K562 (cell line): ENCODE results near the gene TTLL4. TPM values are rescaled to one million over a fixed set of nuclear protein-coding genes. Genes with fewer than 3 reads are reported as not detected.

Source experiments
- ATAC-seq: fragments of 200-7000 bp; cut with Tn5 transposase; 3 replicates; pipeline ENCODE4 v1.9.1; 2020; ENCODE audit warnings: moderate library complexity
- BruUV-seq: library from RNA; stranded (reverse); fragments of 400-500 nt; replicated peaks from 2 replicates; lab custom pipeline; 2021; lab: Mats Ljungman, UMichigan
- CTCF ChIA-PET: fragments of 300-600 bp; formaldehyde crosslinking; extraction: SDS; loops from one replicate; lab custom pipeline; 2021; ENCODE audit warnings: low intra/inter-chr PET ratio; lab: Yijun Ruan, JAX
- POLR2A ChIA-PET: fragments of 300-600, 350-650 bp; sonication (Branson Sonifier 250); formaldehyde crosslinking; extraction: SDS; loops from one replicate; lab custom pipeline; 2021; ENCODE audit warnings: antibody characterized with exemption, inconsistent platforms; lab: Yijun Ruan, JAX
- DNase-seq, 4 experiments: peaks; one replicate each; pipeline versions ENCODE4 v3.0.0 to v3.0.0-alpha.2; 2011 to 2018; ENCODE audit warnings: low spot score in 3 of 4, mixed read lengths in 3 of 4; ENCODE audit errors: extremely low read depth in 1 of 4
- FAIRE-seq: peaks from 2 replicates; lab custom pipeline; 2011; peaks lifted over from hg19 to GRCh38; lab: Jason Lieb, UNC
- H2AFZ ChIP-seq: 2 replicates; pipeline ENCODE4 v1.6.0; 2011; ENCODE audit warnings: low read depth, low read length, control low read depth, inconsistent platforms
- H3K27ac ChIP-seq: fragments of 200-600 bp; 3 replicates; pipeline ENCODE4 v1.8.0; 2011; ENCODE audit warnings: low read depth, mild to moderate bottlenecking, control low read depth, inconsistent platforms, low read length, moderate library complexity, mixed read lengths; ENCODE audit errors: extremely low read depth
- H3K27me3 ChIP-seq, 2 experiments: fragments of 300-600 bp in 1 of 2; 2 replicates in 1 of 2; 3 replicates in 1 of 2; pipeline versions ENCODE4 v1.6.0 to v1.8.0; 2011; ENCODE audit warnings: inconsistent platforms in 2 of 2, low read length in 2 of 2, mild to moderate bottlenecking in 1 of 2, mixed read lengths in 1 of 2, moderate library complexity in 1 of 2; ENCODE audit not compliant: control insufficient read depth in 2 of 2, insufficient read depth in 2 of 2
- H3K36me3 ChIP-seq: fragments of 300-600 bp; 3 replicates; pipeline ENCODE4 v1.8.0; 2011; ENCODE audit warnings: mild to moderate bottlenecking, low read length, inconsistent platforms; ENCODE audit not compliant: control insufficient read depth, insufficient read depth
- H3K4me1 ChIP-seq, 2 experiments: fragments of 200-600 bp in 1 of 2; replicated peaks in 1 of 2; 2 replicates in 1 of 2; 3 replicates in 1 of 2; pipeline versions ENCODE4 v1.5.1 to v1.8.0; 2011; ENCODE audit warnings: inconsistent platforms in 2 of 2, low read length in 2 of 2, mild to moderate bottlenecking in 1 of 2, mixed read lengths in 1 of 2, moderate library complexity in 1 of 2; ENCODE audit not compliant: control insufficient read depth in 2 of 2, insufficient read depth in 2 of 2
- H3K4me2 ChIP-seq: 2 replicates; pipeline ENCODE4 v1.6.1; 2011; ENCODE audit warnings: low read length, control low read depth, inconsistent platforms, mixed read lengths; ENCODE audit not compliant: insufficient read depth
- H3K4me3 ChIP-seq: fragments of 200-600 bp; sonication (generic), shearing (Covaris generic); 2 replicates; pipeline ENCODE4 v1.5.1; 2016; ENCODE audit warnings: control low read depth, inconsistent platforms
- H3K79me2 ChIP-seq: fragments of 200-600 bp; 3 replicates; pipeline ENCODE4 v1.8.0; 2011; ENCODE audit warnings: low read length, inconsistent platforms; ENCODE audit not compliant: control insufficient read depth, insufficient read depth
- H3K9ac ChIP-seq, 2 experiments: 2 replicates each; pipeline versions ENCODE4 v1.6.0 to v1.6.1; 2011; ENCODE audit warnings: low read depth in 2 of 2, low read length in 2 of 2, control low read depth in 1 of 2, inconsistent platforms in 1 of 2, mild to moderate bottlenecking in 1 of 2, mixed read lengths in 1 of 2; ENCODE audit not compliant: insufficient read depth in 1 of 2
- H3K9me1 ChIP-seq: one replicate; pipeline ENCODE4 v1.6.0; 2011; ENCODE audit warnings: inconsistent platforms, mild to moderate bottlenecking, low read length, moderate library complexity; ENCODE audit not compliant: control insufficient read depth, insufficient read depth
- H3K9me3 ChIP-seq: replicated peaks from 2 replicates; pipeline ENCODE4 v1.5.1; 2011; ENCODE audit warnings: low read depth, low read length, inconsistent platforms; ENCODE audit not compliant: control insufficient read depth, insufficient read depth
- H4K20me1 ChIP-seq: replicated peaks from 2 replicates; pipeline ENCODE4 v1.6.1; 2011; ENCODE audit warnings: low read length, inconsistent platforms, mixed read lengths; ENCODE audit not compliant: control insufficient read depth, insufficient read depth
- CHD7 ChIP-seq: fragments of 200-600 bp; sonication (generic); IDR thresholded peaks from one replicate; pipeline ENCODE4 v1.6.1; 2012; ENCODE audit warnings: mild to moderate bottlenecking, low read depth, low read length, inconsistent platforms
- CTCFL ChIP-seq: IDR thresholded peaks from 2 replicates; pipeline ENCODE4 v1.6.1; 2011; ENCODE audit warnings: borderline replicate concordance, low read depth, mild to moderate bottlenecking, moderate library complexity, low read length; ENCODE audit not compliant: insufficient read depth, poor library complexity, severe bottlenecking
- MYC ChIP-seq, 2 experiments: fragments of 250-450 bp in 1 of 2; sonication (Bioruptor Pico) in 1 of 2; IDR thresholded peaks; 2 replicates each; pipeline versions ENCODE4 v1.5.1 to v1.6.1; 2012 to 2021; ENCODE audit warnings: low read depth in 2 of 2, borderline replicate concordance in 1 of 2, improper control_type of control experiment in 1 of 2, low read length in 1 of 2, mild to moderate bottlenecking in 1 of 2, moderate library complexity in 1 of 2
- NFATC3 ChIP-seq: fragments of 450-650 bp; IDR thresholded peaks from 2 replicates; pipeline ENCODE4 v1.6.1; 2017; ENCODE audit warnings: mild to moderate bottlenecking
- PPARD ChIP-seq: fragments of 250-450 bp; sonication (Bioruptor Pico); IDR thresholded peaks from 2 replicates; pipeline ENCODE4 v1.8.0; 2022; ENCODE audit warnings: inconsistent platforms, mild to moderate bottlenecking, moderate library complexity
- SIRT6 ChIP-seq: IDR thresholded peaks from one replicate; pipeline ENCODE4 v1.6.1; 2012; ENCODE audit warnings: low read depth, mild to moderate bottlenecking, control low read depth, inconsistent platforms, low read length, moderate library complexity
- USF1 ChIP-seq: sonication (generic); formaldehyde crosslinking; IDR thresholded peaks from 2 replicates; pipeline ENCODE4 v1.9.0; 2022; ENCODE audit warnings: mild to moderate bottlenecking, missing genetic modification reagents
- WGBS: fragments of 100-300 bp; shearing (Covaris generic); methylation state at CpG from one replicate; pipeline ENCODE4 v1.1.6; 2016; ENCODE audit warnings: low coverage, mixed read lengths; ENCODE audit not compliant: insufficient coverage; ENCODE audit errors: missing lambda C conversion rate; 5-methylcytosine and 5-hydroxymethylcytosine counted together
- in situ Hi-C: fragments of 300-500 bp; cut with MboI; formaldehyde crosslinking; loops from 4 replicates; pipeline ENCODE4 v1.15.0; 2018; ENCODE audit warnings: inconsistent platforms, mixed read lengths
- intact Hi-C: fragments of 100-400 bp; cut with micrococcal nuclease; formaldehyde crosslinking; loops from 2 replicates; pipeline ENCODE4 v1.14.2; 2022
- polyA plus RNA-seq, 8 experiments: library from polyadenylated mRNA; depleted of rRNA in 4 of 8; stranded (reverse) in 5 of 8; unstranded in 3 of 8; fragments of >200 nt; fragmentation: Nextera tagmentation in 2 of 8; fragmentation: Illumina TruSeq in 1 of 8; extraction: Ambion mirVana in 2 of 8; extraction: Trizol in 1 of 8; gene quantifications; 2 replicates each; pipeline versions ENCODE4 v1.2.1 to v1.2.3, GENCODE V29; 2011 to 2014; ENCODE audit warnings: inconsistent platforms in 1 of 8, missing spikeins in 1 of 8
- total RNA-seq, 7 experiments: library from RNA; depleted of rRNA in 6 of 7; stranded (reverse); fragments of >200 nt in 6 of 7; fragmentation: Illumina TruSeq in 2 of 7; extraction: Trizol in 2 of 7; gene quantifications; 2 replicates each; pipeline versions ENCODE4 v1.2.1 to v1.2.3, GENCODE V29; 2011 to 2021; ENCODE audit warnings: low replicate concordance in 1 of 7

Gene TTLL4
- total and polyA plus RNA-seq, 9 of the 15 experiments (the other 6 are each of a cell fraction or from before 2014, with no cell fraction given), result 12.6 to 67.5 (median 24.5) TPM

- H2AFZ ChIP-seq, result no peak overlapping the region
- H3K9me3 ChIP-seq, result no peaks in the 10 kb centered on the region
- no peak overlapping the region for H3K27ac ChIP-seq
- no peaks in the 10 kb centered on the region for H3K36me3 ChIP-seq
- BruUV-seq, result no TSS peak
- no peaks in the 10 kb centered on the region for H3K27me3 ChIP-seq
- in situ Hi-C loops (no loop called here), intact Hi-C loops (no loop called here)
- POLR2A ChIA-PET, result no interaction called here
- no peak for ATAC-seq
- H3K4me3 ChIP-seq, result no peak overlapping the region
- H4K20me1 ChIP-seq, result no peaks in the 10 kb centered on the region
- H3K4me2 ChIP-seq, result no peak overlapping the region
- no peak overlapping the region for H3K9ac ChIP-seq
- H3K4me1 ChIP-seq, result no peaks in the 10 kb centered on the region; a peak in 1 of 5 replicates
- no peaks in the 10 kb centered on the region for H3K9me1 ChIP-seq
- DNase-seq, result no peak
- CTCF ChIA-PET, result no interaction called here
- FAIRE-seq, result no peak
- H3K79me2 ChIP-seq, result no peaks in the 10 kb centered on the region
- 39% methylated on average over 4 of the region's 4 CpGs for WGBS
- TF ChIP-seq CTCFL (no peak), PPARD (CRISPR knock-in tag) (no peak), CHD7 (no peak), NFATC3 (no peak), SIRT6 (no peak), MYC (IDR thresholded peaks at IDR 0.05; ENCODE audit: low read depth, low read length) (no peak), MYC (CRISPR knock-in tag; IDR thresholded peaks at IDR 0.05; ENCODE audit: borderline replicate concordance, low read depth) (no peak), USF1 (CRISPR knock-in tag) (no peak)
These were observed 7.3 kb upstream of the TTLL4 start for GRCh38 chr2:218703341-218703740.
